Ecto neural progenitor cell (in vitro differentiated cells): Measurements from ENCODE around the gene ABR.
"Not testable (repeated sequence)": the region's sequence is repeated elsewhere in the genome, so short reads cannot be mapped to it uniquely, and the experiment has no call there.

Experiments
- DNase-seq: peaks from one replicate; pipeline ENCODE4 v3.0.0-alpha.2; 2018; ENCODE audit warnings: low spot score

ABR gene

GRCh38 chr17:1095090-1095852, 84.5 kb downstream of the ABR start:
- DNase-seq, result no peak

- DNase-seq, result no peak
Measured at GRCh38 chr17:1094591-1094990, 85.2 kb downstream of the ABR start.

- no peak for DNase-seq
Measured at GRCh38 chr17:1091900-1092299, 87.9 kb downstream of the ABR start.

GRCh38 chr17:1091190-1091534, 88.6 kb downstream of the ABR start:
- no peak for DNase-seq

- DNase-seq, result no peak
Measured at GRCh38 chr17:1090465-1091189, 89.2 kb downstream of the ABR start.

- DNase-seq, result no peak
Measured at GRCh38 chr17:1089915-1090314, 89.9 kb downstream of the ABR start.

GRCh38 chr17:1087381-1088241, 92.2 kb downstream of the ABR start:
- DNase-seq, result peak; percentile 83

GRCh38 chr17:1083451-1084187, 96.2 kb downstream of the ABR start:
- peak; percentile 64 for DNase-seq

GRCh38 chr17:1082579-1082978, 97.2 kb downstream of the ABR start:
- no peak for DNase-seq

- DNase-seq, result no peak
Measured at GRCh38 chr17:1078831-1079561, 100.8 kb downstream of the ABR start.

GRCh38 chr17:1077986-1078711, 101.6 kb downstream of the ABR start:
- DNase-seq, result no peak

- no peak for DNase-seq
Measured at GRCh38 chr17:1077581-1077985, 102.2 kb downstream of the ABR start.

- no peak for DNase-seq
Measured at GRCh38 chr17:1076982-1077302, 102.8 kb downstream of the ABR start.

GRCh38 chr17:1076299-1076981, 103.3 kb downstream of the ABR start:
- DNase-seq, result no peak

- DNase-seq, result no peak
Measured at GRCh38 chr17:1074886-1075605, 104.7 kb downstream of the ABR start.

- not testable (repeated sequence) for DNase-seq
Measured at GRCh38 chr17:1073963-1074625, 105.7 kb downstream of the ABR start.

GRCh38 chr17:1073241-1073962, 106.4 kb downstream of the ABR start:
- DNase-seq, result no peak

GRCh38 chr17:1072551-1072961, 107.2 kb downstream of the ABR start:
- DNase-seq, result no peak
